H9 (cell line): ENCODE data around the gene FOSL2. TPM values are rescaled to one million over a fixed set of nuclear protein-coding genes. Genes with fewer than 3 reads are reported as not detected.

Source experiments
- DNase-seq: peaks from one replicate; pipeline ENCODE4 v3.0.0-alpha.2; 2017
- H2AFZ ChIP-seq: one replicate; pipeline ENCODE4 v1.6.1; 2013; ENCODE audit warnings: mild to moderate bottlenecking, low read length, control low read depth, moderate library complexity
- H2AK5ac ChIP-seq: 2 replicates; pipeline ENCODE4 v1.6.1; 2013; ENCODE audit warnings: low read length, control low read depth, mixed read lengths; ENCODE audit not compliant: insufficient read length
- H2BK120ac ChIP-seq: one replicate; pipeline ENCODE4 v1.6.1; 2013; ENCODE audit warnings: low read depth, mild to moderate bottlenecking, low read length, control low read depth, inconsistent platforms; ENCODE audit not compliant: poor library complexity, severe bottlenecking
- H2BK12ac ChIP-seq: 2 replicates; pipeline ENCODE4 v1.6.1; 2013; ENCODE audit warnings: low read length, control low read depth, mixed read lengths, low read depth; ENCODE audit not compliant: insufficient read length
- H2BK15ac ChIP-seq: 2 replicates; pipeline ENCODE4 v1.6.1; 2013; ENCODE audit warnings: low read depth, low read length, control low read depth
- H2BK20ac ChIP-seq: one replicate; pipeline ENCODE4 v1.6.1; 2013; ENCODE audit warnings: low read depth, mild to moderate bottlenecking, low read length, control low read depth, inconsistent platforms; ENCODE audit not compliant: poor library complexity, severe bottlenecking
- H2BK5ac ChIP-seq: 2 replicates; pipeline ENCODE4 v1.6.1; 2013; ENCODE audit warnings: low read length, control low read depth, mixed read lengths; ENCODE audit not compliant: insufficient read length
- H3K14ac ChIP-seq: 2 replicates; pipeline ENCODE4 v1.6.1; 2013; ENCODE audit warnings: low read length, control low read depth; ENCODE audit not compliant: insufficient read depth
- H3K18ac ChIP-seq: 2 replicates; pipeline ENCODE4 v1.6.1; 2013; ENCODE audit warnings: low read depth, mild to moderate bottlenecking, mixed read lengths, low read length, control low read depth; ENCODE audit not compliant: insufficient read length
- H3K23ac ChIP-seq: 2 replicates; pipeline ENCODE4 v1.6.1; 2013; ENCODE audit warnings: low read length, control low read depth, mixed read lengths, low read depth; ENCODE audit not compliant: insufficient read length
- H3K23me2 ChIP-seq: 2 replicates; pipeline ENCODE4 v1.6.1; 2013; ENCODE audit warnings: low read depth, mild to moderate bottlenecking, mixed read lengths, low read length, control low read depth; ENCODE audit not compliant: insufficient read length, poor library complexity, severe bottlenecking
- H3K27ac ChIP-seq: 2 replicates; pipeline ENCODE4 v1.5.1; 2013; ENCODE audit warnings: low read length, control low read depth, mixed read lengths, low read depth; ENCODE audit not compliant: insufficient read length
- H3K27me3 ChIP-seq: 2 replicates; pipeline ENCODE4 v1.6.1; 2013; ENCODE audit warnings: low read length, control low read depth, inconsistent platforms; ENCODE audit not compliant: insufficient read depth
- H3K4ac ChIP-seq: 2 replicates; pipeline ENCODE4 v1.6.1; 2013; ENCODE audit warnings: low read depth, mild to moderate bottlenecking, control low read depth, inconsistent platforms, low read length, moderate library complexity
- H3K4me1 ChIP-seq: 2 replicates; pipeline ENCODE4 v1.6.1; 2013; ENCODE audit warnings: low read length, control low read depth, inconsistent platforms; ENCODE audit not compliant: insufficient read depth
- H3K4me2 ChIP-seq: 2 replicates; pipeline ENCODE4 v1.6.1; 2013; ENCODE audit warnings: low read length, control low read depth, mixed read lengths; ENCODE audit not compliant: insufficient read length, insufficient read depth
- H3K56ac ChIP-seq: 2 replicates; pipeline ENCODE4 v1.6.1; 2013; ENCODE audit warnings: low read depth, mild to moderate bottlenecking, mixed read lengths, low read length, control low read depth; ENCODE audit not compliant: insufficient read length
- H3K79me1 ChIP-seq: 2 replicates; pipeline ENCODE4 v1.6.1; 2013; ENCODE audit warnings: low read depth, mild to moderate bottlenecking, moderate library complexity, low read length, control low read depth, inconsistent platforms; ENCODE audit not compliant: insufficient read depth, poor library complexity, severe bottlenecking
- H3K79me2 ChIP-seq: 2 replicates; pipeline ENCODE4 v1.6.1; 2013; ENCODE audit warnings: low read length, control low read depth, inconsistent platforms; ENCODE audit not compliant: insufficient read depth
- H3K9ac ChIP-seq: 2 replicates; pipeline ENCODE4 v1.6.1; 2013; ENCODE audit warnings: low read length, control low read depth, mixed read lengths; ENCODE audit not compliant: insufficient read length; ENCODE audit errors: extremely low read depth
- H3K9me3 ChIP-seq: one replicate; pipeline ENCODE4 v1.6.1; 2013; ENCODE audit warnings: low read depth, low read length, inconsistent platforms; ENCODE audit not compliant: control insufficient read depth
- H3T11ph ChIP-seq: one replicate; pipeline ENCODE4 v1.6.1; 2013; ENCODE audit warnings: mild to moderate bottlenecking, low read length, control low read depth, inconsistent platforms
- H4K20me1 ChIP-seq: one replicate; pipeline ENCODE4 v1.6.1; 2013; ENCODE audit not compliant: control insufficient read depth, insufficient read length, insufficient read depth
- H4K5ac ChIP-seq: 2 replicates; pipeline ENCODE4 v1.6.1; 2013; ENCODE audit warnings: low read depth, mild to moderate bottlenecking, mixed read lengths, low read length, control low read depth; ENCODE audit not compliant: insufficient read length
- H4K8ac ChIP-seq: replicated peaks from 2 replicates; pipeline ENCODE4 v1.6.1; 2013; ENCODE audit warnings: low read length, control low read depth, mixed read lengths, low read depth; ENCODE audit not compliant: insufficient read length
- H4K91ac ChIP-seq: 2 replicates; pipeline ENCODE4 v1.6.1; 2013; ENCODE audit warnings: low read depth, mild to moderate bottlenecking, moderate library complexity, mixed read lengths, low read length, control low read depth; ENCODE audit not compliant: insufficient read length
- H3K27ac Mint-ChIP-seq, 3 experiments: 2 replicates in 2 of 3; 3 replicates in 1 of 3; pipeline ENCODE4 v1.8.0; 2020 to 2021; ENCODE audit warnings: mixed read lengths in 3 of 3, mild to moderate bottlenecking in 1 of 3, moderate library complexity in 1 of 3
- H3K27me3 Mint-ChIP-seq: 2 replicates; pipeline ENCODE4 v1.8.0; 2021; ENCODE audit warnings: low read depth, mild to moderate bottlenecking, moderate library complexity, mixed read lengths
- H3K36me3 Mint-ChIP-seq, 3 experiments: 2 replicates in 2 of 3; 3 replicates in 1 of 3; pipeline ENCODE4 v1.8.0; 2020 to 2021; ENCODE audit warnings: low read depth in 3 of 3, mixed read lengths in 3 of 3; ENCODE audit not compliant: insufficient read depth in 1 of 3
- H3K4me1 Mint-ChIP-seq, 2 experiments: 2 replicates each; pipeline ENCODE4 v1.8.0; 2020; ENCODE audit warnings: mixed read lengths in 2 of 2
- H3K4me3 Mint-ChIP-seq, 2 experiments: 2 replicates in 1 of 2; 3 replicates in 1 of 2; pipeline ENCODE4 v1.8.0; 2020 to 2021; ENCODE audit warnings: mild to moderate bottlenecking in 2 of 2, mixed read lengths in 2 of 2, moderate library complexity in 1 of 2
- H3K9me3 Mint-ChIP-seq, 2 experiments: 2 replicates in 1 of 2; 3 replicates in 1 of 2; pipeline ENCODE4 v1.8.0; 2020; ENCODE audit warnings: mild to moderate bottlenecking in 2 of 2, mixed read lengths in 2 of 2, moderate library complexity in 1 of 2
- WGBS: extraction: QIAGEN DNeasy Blood & Tissue Kit; methylation state at CpG from one replicate; pipeline ENCODE4 v1.1.7; 2013; ENCODE audit warnings: missing lambda C conversion rate, low lambda C conversion rate, mixed read lengths; ENCODE audit not compliant: insufficient read length; ENCODE audit errors: extremely low coverage; 5-methylcytosine and 5-hydroxymethylcytosine counted together
- total RNA-seq: library from RNA; stranded (reverse); gene quantifications from 2 replicates; pipeline ENCODE4 v1.2.1, GENCODE V29; 2021
- TF ChIP-seq, protein P1 (sequence below): fragments of 200-600 bp; sonication (generic); conservative IDR thresholded peaks from 3 replicates; pipeline ENCODE4 v1.8.0; 2021; ENCODE audit warnings: antibody characterized with exemption, mild to moderate bottlenecking

The FOSL2 gene
- total RNA-seq, 1 experiment from 2014 or later = 7.4 TPM

DNA sequence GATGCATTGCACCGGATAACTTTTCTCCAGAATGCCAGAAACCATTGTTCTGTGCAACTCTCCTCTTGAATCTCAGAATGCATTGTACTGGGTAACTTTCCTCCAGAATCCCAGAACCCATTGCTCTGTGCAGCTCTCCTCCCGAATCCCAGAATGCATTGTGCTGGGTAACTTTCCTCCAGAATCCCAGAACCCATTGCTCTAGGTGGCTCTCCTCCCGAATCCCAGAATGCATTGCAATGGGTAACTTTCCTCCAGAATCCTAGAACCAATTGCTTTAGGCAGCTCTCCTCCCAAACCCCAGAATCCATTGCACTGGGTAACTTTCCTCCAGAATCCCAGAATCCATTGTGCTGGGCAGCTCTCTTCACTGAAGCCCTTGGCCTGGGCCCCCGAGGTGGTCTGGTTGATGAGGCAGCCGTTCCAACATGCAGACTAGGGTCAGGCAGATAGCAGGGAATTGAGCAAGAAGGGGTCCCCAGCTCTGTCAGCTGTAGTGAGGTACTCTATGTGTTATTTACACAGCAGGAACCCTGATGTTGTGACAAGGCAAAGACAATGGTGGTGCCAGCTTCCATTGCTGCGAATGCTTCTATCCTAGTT is 9.4 kb downstream of the FOSL2 start:
- Histone ChIP-seq H2BK120ac (no peak overlapping the region), H2BK5ac (no peak overlapping the region), H4K91ac (no peak overlapping the region), H2BK12ac (no peak overlapping the region), H3K79me2 (no peaks in the 10 kb centered on the region), H3K4me1 (no peaks in the 10 kb centered on the region), H3K79me1 (no peaks in the 10 kb centered on the region), H3T11ph (no peak overlapping the region), H3K14ac (no peak overlapping the region), H4K5ac (no peak overlapping the region), H3K56ac (no peak overlapping the region), H3K4ac (no peak overlapping the region), H4K8ac (no peak overlapping the region), H4K20me1 (no peaks in the 10 kb centered on the region), H2BK20ac (no peak overlapping the region), H3K9me3 (no peaks in the 10 kb centered on the region), H3K4me2 (no peak overlapping the region), H3K18ac (no peak overlapping the region), H3K27ac (no peak overlapping the region), H3K27me3 (no peaks in the 10 kb centered on the region), H2BK15ac (no peak overlapping the region), H2AK5ac (no peak overlapping the region), H3K23me2 (no peaks in the 10 kb centered on the region), H3K23ac (no peak overlapping the region), H3K9ac (no peak overlapping the region), H2AFZ (no peak overlapping the region)
- TF ChIP-seq, protein P1, sequence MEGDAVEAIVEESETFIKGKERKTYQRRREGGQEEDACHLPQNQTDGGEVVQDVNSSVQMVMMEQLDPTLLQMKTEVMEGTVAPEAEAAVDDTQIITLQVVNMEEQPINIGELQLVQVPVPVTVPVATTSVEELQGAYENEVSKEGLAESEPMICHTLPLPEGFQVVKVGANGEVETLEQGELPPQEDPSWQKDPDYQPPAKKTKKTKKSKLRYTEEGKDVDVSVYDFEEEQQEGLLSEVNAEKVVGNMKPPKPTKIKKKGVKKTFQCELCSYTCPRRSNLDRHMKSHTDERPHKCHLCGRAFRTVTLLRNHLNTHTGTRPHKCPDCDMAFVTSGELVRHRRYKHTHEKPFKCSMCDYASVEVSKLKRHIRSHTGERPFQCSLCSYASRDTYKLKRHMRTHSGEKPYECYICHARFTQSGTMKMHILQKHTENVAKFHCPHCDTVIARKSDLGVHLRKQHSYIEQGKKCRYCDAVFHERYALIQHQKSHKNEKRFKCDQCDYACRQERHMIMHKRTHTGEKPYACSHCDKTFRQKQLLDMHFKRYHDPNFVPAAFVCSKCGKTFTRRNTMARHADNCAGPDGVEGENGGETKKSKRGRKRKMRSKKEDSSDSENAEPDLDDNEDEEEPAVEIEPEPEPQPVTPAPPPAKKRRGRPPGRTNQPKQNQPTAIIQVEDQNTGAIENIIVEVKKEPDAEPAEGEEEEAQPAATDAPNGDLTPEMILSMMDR = no peak
- DNase-seq = no peak
- Mint-ChIP-seq H3K27me3 (no peaks in the 10 kb centered on the region), H3K9me3 (no peaks in the 10 kb centered on the region), H3K27ac (no peak overlapping the region; a peak in 1 of 7 replicates), H3K4me1 (peaks cover 10 to 12% of the 10 kb centered on the region in 2 experiments), H3K36me3 (peaks cover 0 to 3% (median 0%) of the 10 kb centered on the region in 3 experiments; a peak in 1 of 7 replicates), H3K4me3 (no peak overlapping the region)
- WGBS = no CpG with 5 or more reads among the region's 6 CpGs
